ENCODE results near the gene MEGF11. TPM values are rescaled to one million over a fixed set of nuclear protein-coding genes. Genes with fewer than 3 reads are reported as not detected.

MEGF11 gene
- total RNA-seq, 1 experiment from 2014 or later: 1.2 TPM

DNA sequence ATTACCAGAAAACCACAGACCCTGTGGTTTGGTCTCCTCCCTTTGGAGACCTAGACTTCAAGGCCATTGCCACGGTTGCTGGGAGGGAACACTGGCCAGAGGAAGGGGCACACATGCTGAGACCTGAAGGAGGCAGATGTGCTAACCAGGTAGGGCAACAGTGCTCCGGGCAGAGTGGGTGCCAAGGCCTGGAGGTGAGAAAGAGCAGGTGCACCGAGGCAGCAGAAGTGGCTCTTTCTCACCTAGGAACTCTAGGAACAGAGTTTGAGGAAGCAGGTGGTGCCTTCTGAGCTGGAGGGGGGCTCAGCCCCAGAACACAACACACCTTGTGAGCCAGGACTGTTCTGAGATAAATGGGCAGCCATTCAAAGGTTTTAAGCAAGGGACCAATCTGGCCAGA is 106.1 kb downstream of the MEGF11 start:
- H4K8ac ChIP-seq (replicated peaks; ENCODE audit: insufficient read length, low read depth, low read length): no peak overlapping the region
- no peak overlapping the region for H2BK20ac ChIP-seq (ENCODE audit: low read depth, low read length, poor library complexity, severe bottlenecking)
- no peak overlapping the region for H2BK120ac ChIP-seq (ENCODE audit: low read depth, low read length, poor library complexity, severe bottlenecking)
- H3K23me2 ChIP-seq (ENCODE audit: insufficient read length, low read depth, low read length, poor library complexity, severe bottlenecking): no peaks in the 10 kb centered on the region
- no peak overlapping the region for H2BK12ac ChIP-seq (ENCODE audit: insufficient read length, low read depth, low read length)
- H2BK15ac ChIP-seq (ENCODE audit: low read depth, low read length): no peak overlapping the region
- no peak overlapping the region for H3K56ac ChIP-seq (ENCODE audit: insufficient read length, low read depth, low read length)
- no peaks in the 10 kb centered on the region for H3K27me3 ChIP-seq (ENCODE audit: insufficient read depth, low read length)
- H3T11ph ChIP-seq (ENCODE audit: low read length): no peak overlapping the region
- H3K23ac ChIP-seq (ENCODE audit: insufficient read length, low read depth, low read length): no peak overlapping the region
- H3K9me3 Mint-ChIP-seq: no peaks in the 10 kb centered on the region
- no peaks in the 10 kb centered on the region for H3K79me2 ChIP-seq (ENCODE audit: insufficient read depth, low read length)
- H2BK5ac ChIP-seq (ENCODE audit: insufficient read length, low read length): no peak overlapping the region
- no peaks in the 10 kb centered on the region; a peak in 1 of 7 replicates for H3K36me3 Mint-ChIP-seq (ENCODE audit: insufficient read depth in 1 of 3, low read depth in 3 of 3)
- peaks cover 22 to 32% of the 10 kb centered on the region in 2 experiments for H3K4me1 Mint-ChIP-seq
- no peaks in the 10 kb centered on the region for H3K4me1 ChIP-seq (ENCODE audit: insufficient read depth, low read length)
- no CpG with 5 or more reads among the region's 3 CpGs for WGBS (ENCODE audit: extremely low coverage, insufficient read length, low lambda C conversion rate)
- H3K14ac ChIP-seq (ENCODE audit: insufficient read depth, low read length): no peak overlapping the region
- H4K5ac ChIP-seq (ENCODE audit: insufficient read length, low read depth, low read length): no peak overlapping the region
- H3K4me2 ChIP-seq (ENCODE audit: insufficient read depth, insufficient read length, low read length): no peak overlapping the region
- no peak overlapping the region for H4K91ac ChIP-seq (ENCODE audit: insufficient read length, low read depth, low read length)
- no peak overlapping the region for H3K27ac Mint-ChIP-seq
- no peak overlapping the region for H3K27ac ChIP-seq (ENCODE audit: insufficient read length, low read depth, low read length)
- TF ChIP-seq, protein P1, sequence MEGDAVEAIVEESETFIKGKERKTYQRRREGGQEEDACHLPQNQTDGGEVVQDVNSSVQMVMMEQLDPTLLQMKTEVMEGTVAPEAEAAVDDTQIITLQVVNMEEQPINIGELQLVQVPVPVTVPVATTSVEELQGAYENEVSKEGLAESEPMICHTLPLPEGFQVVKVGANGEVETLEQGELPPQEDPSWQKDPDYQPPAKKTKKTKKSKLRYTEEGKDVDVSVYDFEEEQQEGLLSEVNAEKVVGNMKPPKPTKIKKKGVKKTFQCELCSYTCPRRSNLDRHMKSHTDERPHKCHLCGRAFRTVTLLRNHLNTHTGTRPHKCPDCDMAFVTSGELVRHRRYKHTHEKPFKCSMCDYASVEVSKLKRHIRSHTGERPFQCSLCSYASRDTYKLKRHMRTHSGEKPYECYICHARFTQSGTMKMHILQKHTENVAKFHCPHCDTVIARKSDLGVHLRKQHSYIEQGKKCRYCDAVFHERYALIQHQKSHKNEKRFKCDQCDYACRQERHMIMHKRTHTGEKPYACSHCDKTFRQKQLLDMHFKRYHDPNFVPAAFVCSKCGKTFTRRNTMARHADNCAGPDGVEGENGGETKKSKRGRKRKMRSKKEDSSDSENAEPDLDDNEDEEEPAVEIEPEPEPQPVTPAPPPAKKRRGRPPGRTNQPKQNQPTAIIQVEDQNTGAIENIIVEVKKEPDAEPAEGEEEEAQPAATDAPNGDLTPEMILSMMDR (conservative IDR thresholded peaks at IDR 0.05): no peak
- no peaks in the 10 kb centered on the region for H3K9me3 ChIP-seq (ENCODE audit: control insufficient read depth, low read depth, low read length)
- H3K79me1 ChIP-seq (ENCODE audit: insufficient read depth, low read depth, low read length, poor library complexity, severe bottlenecking): no peaks in the 10 kb centered on the region
- H3K4me3 Mint-ChIP-seq: no peak overlapping the region
- H3K18ac ChIP-seq (ENCODE audit: insufficient read length, low read depth, low read length): no peak overlapping the region
- no peak overlapping the region for H3K9ac ChIP-seq (ENCODE audit: extremely low read depth, insufficient read length, low read length)
- no peak overlapping the region for H2AFZ ChIP-seq (ENCODE audit: low read length)
- no peaks in the 10 kb centered on the region for H4K20me1 ChIP-seq (ENCODE audit: control insufficient read depth, insufficient read depth, insufficient read length)
- peaks cover 1% of the 10 kb centered on the region for H3K27me3 Mint-ChIP-seq (ENCODE audit: low read depth)
- H3K4ac ChIP-seq (ENCODE audit: low read depth, low read length): no peak overlapping the region
- DNase-seq: no peak
- no peak overlapping the region for H2AK5ac ChIP-seq (ENCODE audit: insufficient read length, low read length)
